Right hindlimb (tissue), 1 donor: ENCODE data around the gene GAGE10.
A peak's percentile ranks its signal among the peaks of the same experiment; 100 is the strongest.
"Not testable (repeated sequence)": the region's sequence is repeated elsewhere in the genome, so short reads cannot be mapped to it uniquely, and the experiment has no call there.

Experiments
- DNase-seq: peaks from one replicate; pipeline ENCODE4 v3.0.0-alpha.2; 2018

The GAGE10 gene

DNA sequence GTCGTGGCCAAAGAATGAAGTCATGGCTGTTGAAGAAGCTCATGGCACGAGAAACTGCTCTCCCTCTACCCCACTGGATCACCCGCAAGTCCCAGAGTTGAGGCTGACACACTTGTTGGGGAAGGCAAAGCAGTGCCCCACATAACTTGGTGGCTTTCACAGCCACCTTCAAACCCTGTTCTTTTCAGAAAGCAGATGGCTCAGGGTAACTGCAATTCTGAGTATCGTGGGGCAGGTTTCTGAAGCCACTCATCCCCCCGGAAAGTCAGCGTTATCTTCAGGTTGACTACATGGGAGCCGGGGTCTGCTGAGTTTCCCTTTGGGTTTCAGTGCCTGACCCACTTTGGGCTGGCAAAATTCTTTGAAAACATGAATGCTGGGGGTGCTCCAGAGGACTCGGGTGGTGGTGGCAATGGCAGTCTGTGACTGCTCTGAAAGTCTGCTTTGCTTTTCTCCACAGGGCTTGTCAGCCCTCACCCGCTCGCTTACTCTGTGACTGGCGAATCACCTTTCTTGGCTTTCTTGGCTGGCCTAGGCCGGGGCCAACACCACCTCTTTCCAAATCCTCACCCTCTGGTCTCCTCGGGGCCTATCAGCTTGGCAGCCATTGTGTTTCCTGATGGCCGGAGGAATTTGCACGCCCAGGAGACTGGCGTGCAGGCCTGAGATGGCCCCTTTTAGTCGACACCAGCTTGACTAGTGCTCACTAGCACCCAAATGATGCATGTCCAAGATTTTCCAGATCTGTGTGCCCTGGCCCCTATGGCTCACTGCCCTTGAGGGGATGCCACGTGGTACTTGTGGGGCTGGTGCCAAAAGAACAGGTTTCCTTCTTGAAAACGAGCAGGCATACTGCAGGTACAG lies 26.5 kb upstream of the GAGE10 start:
- no peak for DNase-seq

GRCh38 chrX:49277535-49277830 lies 26.0 kb upstream of the GAGE10 start:
- DNase-seq, result no peak

GRCh38 chrX:49278081-49278480 lies 25.4 kb upstream of the GAGE10 start:
- DNase-seq, result no peak

- DNase-seq, result peak; percentile 50
Measured at GRCh38 chrX:49282647-49283011, 20.8 kb upstream of the GAGE10 start.

DNA sequence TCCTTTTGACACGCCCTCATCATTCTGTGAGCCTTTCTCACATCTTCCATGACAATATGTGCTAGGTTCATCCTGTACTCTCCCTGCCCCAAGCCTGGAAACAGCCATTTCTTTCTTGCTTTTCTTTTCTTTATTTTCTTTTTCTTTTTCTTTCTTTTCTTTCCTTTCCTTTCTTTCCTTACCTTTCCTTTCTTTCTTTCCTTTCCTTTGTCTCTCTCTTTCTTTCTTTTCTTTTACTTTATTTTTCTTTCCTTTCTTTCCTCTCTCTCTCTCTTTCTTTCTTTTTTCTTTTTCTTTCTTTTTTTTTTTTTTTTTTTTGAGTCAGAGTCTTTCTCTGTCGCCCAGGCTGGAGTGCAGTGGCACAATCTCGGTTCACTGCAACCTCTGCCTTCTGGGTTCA lies 19.2 kb upstream of the GAGE10 start:
- DNase-seq, result no peak

- DNase-seq, result no peak
Measured at GRCh38 chrX:49286136-49286535, 17.3 kb upstream of the GAGE10 start.

- DNase-seq, result no peak
Measured at GRCh38 chrX:49286581-49286980, 16.9 kb upstream of the GAGE10 start.

DNA sequence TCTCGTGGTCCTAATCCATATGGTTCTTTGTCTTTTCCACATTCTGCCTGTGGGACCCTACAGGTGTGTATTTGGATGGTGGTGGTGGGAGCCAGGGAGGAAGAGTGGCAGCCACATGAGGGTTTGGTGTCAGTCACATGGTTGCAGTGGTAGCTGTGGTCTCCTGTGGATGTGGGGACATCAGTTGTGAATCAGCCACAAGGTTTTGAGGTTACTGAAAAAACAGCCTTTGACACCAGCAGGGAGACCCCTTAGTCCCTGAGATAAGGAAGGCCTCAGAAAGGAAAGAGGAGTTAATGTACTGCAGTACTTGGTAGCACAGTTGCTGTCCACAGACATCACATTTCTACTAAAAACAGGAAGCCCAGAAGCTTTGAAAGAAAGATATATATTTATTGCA lies 15.8 kb upstream of the GAGE10 start:
- DNase-seq, result no peak

- DNase-seq, result no peak
Measured at GRCh38 chrX:49290215-49290614, 13.2 kb upstream of the GAGE10 start.

DNA sequence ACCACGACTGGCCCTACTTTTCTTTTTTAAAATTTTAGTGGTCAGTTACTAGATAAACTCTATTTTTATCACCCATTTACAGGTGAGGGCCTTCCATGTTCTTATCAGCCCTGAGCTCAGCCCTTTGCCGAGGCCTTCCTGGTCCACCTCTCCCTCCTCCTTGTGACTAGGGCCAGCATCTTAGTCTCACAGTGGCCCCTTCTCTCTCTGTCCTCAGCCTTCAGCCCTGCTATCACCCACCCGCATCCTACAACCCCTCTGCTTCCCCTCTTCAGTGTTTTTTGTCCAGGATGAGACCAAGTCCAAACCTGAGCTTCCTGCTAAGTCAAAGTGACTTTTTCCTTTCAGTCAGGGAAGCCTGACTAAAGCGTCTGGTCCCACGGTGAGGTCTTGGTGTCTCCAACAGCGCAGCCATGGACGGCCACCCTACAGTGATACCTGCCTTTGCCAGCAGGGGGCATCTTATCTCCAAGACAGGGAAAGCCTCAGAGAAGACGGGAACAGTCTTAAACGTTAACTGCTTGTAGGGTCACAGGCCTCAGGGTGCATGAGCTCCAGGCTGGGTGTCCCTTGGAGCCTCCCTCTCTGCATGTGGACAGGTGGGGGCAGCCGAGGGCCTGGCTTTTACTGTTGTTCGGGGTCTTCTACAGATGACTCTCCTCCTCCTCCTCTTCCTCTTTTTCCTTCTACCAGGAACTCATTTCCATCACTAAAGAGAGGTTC lies 11.7 kb upstream of the GAGE10 start:
- DNase-seq, result peak; percentile 49

DNA sequence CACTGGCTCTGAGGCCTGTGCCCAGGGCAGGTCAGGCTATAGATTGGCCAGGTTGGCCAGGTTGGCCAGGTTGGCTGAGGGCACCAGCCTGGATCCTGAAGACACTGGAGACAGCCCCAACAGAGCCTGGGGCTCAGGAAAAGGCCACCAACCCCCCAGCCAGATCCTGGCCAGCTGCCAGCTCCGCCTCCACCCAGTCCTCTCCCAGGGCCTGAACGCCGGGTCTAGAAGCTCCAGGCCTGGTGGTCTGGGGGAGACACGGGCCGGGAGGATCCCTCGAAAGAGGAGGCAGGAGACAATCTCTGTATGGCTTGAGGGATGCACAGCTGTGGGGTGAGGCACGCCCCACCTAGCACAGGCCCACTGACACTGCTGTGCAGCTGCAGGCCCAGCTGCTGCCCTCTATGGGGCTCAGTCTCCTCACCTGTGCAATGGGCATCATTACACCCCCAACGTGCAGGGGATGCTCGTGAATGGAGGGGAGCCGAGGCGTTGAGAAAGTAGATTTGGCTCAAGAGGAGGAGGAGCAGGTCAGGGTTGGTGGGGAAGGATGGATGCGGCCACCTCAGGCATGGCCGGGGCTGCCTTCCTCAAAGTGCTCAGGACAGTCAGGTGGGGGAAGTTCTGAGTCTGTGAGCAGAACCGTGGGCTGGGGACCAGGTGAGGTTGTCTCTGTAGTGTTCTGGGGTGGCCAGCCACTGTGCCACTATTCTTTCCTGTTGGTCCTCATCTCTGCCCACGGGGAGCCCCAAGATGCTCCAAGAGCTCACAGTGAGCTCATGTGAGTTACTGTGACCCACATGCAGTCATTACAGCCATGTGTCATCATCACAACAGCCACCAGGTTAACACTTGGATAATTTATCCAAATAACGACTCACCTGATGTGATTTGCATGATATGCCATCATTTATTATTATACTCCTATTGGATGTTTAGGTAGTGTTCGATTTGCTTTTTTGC lies 10.8 kb upstream of the GAGE10 start:
- no peak for DNase-seq

DNA sequence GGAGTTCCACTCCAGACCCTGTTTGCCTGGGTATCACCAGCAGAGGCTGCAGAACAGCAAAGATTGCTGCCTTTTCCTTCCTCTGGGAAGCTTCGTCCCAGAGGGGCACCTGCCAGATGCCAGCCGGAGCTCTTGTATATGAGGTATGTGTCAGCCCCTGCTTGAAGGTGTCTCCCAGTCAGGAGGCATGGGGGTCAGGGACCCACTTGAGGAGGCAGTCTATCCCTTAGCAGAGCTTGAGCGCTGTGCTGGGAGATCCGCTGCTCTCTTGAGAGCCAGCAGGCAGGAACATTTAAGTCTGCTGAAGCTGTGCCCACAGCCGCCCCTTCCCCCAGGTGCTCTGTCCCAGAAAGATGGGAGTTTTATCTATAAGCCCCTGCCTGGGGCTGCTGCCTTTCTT lies 4.2 kb upstream of the GAGE10 start:
- not testable (repeated sequence) for DNase-seq

- DNase-seq, result no peak
Measured at GRCh38 chrX:49300703-49301102, 2.7 kb upstream of the GAGE10 start.

DNA sequence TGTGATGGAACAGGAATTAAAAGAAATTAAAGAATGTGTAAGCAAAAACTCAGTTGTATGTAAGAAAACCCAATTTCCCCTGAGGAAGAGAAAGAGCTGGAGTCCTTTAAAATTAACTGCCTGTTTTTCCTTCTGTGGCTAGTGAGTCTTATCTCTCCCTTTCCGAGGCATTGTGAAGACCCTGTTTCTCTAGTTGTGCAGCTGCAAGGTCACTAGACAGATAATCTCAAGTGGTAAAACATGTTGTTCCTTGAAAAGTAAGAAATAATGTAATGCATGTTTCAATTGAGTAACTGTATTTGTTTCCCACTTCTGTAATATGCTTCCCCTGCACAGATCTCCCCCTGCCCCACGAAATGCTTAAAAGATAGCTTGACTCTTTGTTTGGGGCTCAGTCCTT lies 4.3 kb downstream of the GAGE10 start:
- not testable (repeated sequence) for DNase-seq

- no peak for DNase-seq
Measured at GRCh38 chrX:49308604-49309269, 5.3 kb downstream of the GAGE10 start.

GRCh38 chrX:49309401-49309981 lies 6.0 kb downstream of the GAGE10 start:
- peak; percentile 41 for DNase-seq

- no peak for DNase-seq
Measured at GRCh38 chrX:49310371-49310770, 6.9 kb downstream of the GAGE10 start.

GRCh38 chrX:49312176-49312575 lies 8.7 kb downstream of the GAGE10 start:
- no peak for DNase-seq

DNA sequence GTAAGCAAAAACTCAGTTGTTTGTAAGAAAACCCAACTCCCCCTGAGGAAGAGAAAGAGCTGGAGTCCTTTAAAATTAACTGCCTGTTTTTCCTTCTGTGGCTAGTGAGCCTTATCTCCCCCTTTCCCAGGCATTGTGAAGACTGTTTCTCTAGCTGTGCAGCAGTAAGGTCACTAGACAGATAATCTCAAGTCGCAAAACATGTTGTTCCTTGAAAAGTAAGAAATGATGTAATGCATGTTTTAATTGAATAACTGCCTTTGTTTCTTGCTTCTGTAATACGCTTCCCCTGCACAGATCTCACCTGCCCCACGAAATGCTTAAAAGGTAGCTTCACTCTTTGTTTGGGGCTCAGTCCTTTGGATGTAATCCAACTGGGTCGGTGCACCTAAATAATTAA lies 12.6 kb downstream of the GAGE10 start:
- DNase-seq, result no peak

GRCh38 chrX:49321737-49322136 lies 18.3 kb downstream of the GAGE10 start, which contains the start of gene GAGE12J:
Gene GAGE12J, plus strand, starts transcription at chrX:49322037. Its CDS starts 1,157 bp downstream, at chrX:49323194.
- not testable (repeated sequence) for DNase-seq

DNA sequence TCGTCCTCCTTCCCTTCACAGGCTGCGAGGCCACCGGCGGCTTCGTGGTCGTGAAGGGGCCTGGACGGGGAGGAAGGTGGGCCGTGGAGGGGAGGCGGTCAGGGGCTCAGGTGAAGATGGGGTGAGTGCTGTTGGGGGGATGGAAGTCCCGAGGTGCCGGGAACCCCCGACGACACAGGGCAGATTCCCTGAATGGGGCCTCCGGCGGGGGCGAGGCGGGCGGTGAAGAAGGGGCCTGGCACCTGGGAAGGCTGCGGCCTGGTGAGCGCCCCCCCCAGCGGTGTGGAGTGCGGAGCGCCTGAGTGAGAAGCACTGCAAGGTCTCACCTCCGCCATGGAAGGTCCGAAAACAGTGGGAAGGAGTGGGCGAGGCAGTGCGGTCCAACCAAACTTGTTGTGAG lies 18.8 kb downstream of the GAGE10 start:
- not testable (repeated sequence) for DNase-seq

GRCh38 chrX:49323735-49324134 lies 20.3 kb downstream of the GAGE10 start:
- DNase-seq, result not testable (repeated sequence)
